GM19468 (cell line): Measurements from ENCODE around the gene FCN1.

ENCODE experiments used
- ATAC-seq: cut with Tn5 transposase; IDR thresholded peaks from one replicate; pipeline ENCODE4 v1.9.1; 2021; ENCODE audit warnings: mild to moderate bottlenecking, moderate library complexity, moderate number of reproducible peaks; ENCODE audit not compliant: unreplicated experiment; ENCODE audit errors: extremely low read depth

Gene FCN1

GRCh38 chr9:134895567-134895907 is 22.2 kb downstream of the FCN1 start:
- no peak for ATAC-seq

- no peak for ATAC-seq
Observed at GRCh38 chr9:134895097-134895496, 22.6 kb downstream of the FCN1 start.

GRCh38 chr9:134894136-134894860 is 23.4 kb downstream of the FCN1 start:
- ATAC-seq: no peak

GRCh38 chr9:134892820-134893420 is 24.8 kb downstream of the FCN1 start:
- no peak for ATAC-seq

- no peak for ATAC-seq
Observed at GRCh38 chr9:134892221-134892620, 25.5 kb downstream of the FCN1 start.

GRCh38 chr9:134891713-134892112 is 26.0 kb downstream of the FCN1 start:
- no peak for ATAC-seq

- no peak for ATAC-seq
Observed at GRCh38 chr9:134891053-134891452, 26.7 kb downstream of the FCN1 start.

GRCh38 chr9:134890155-134890495 is 27.6 kb downstream of the FCN1 start:
- no peak for ATAC-seq

GRCh38 chr9:134889386-134890154 is 28.1 kb downstream of the FCN1 start:
- no peak for ATAC-seq

- ATAC-seq: no peak
Observed at GRCh38 chr9:134888603-134889190, 29.0 kb downstream of the FCN1 start.

GRCh38 chr9:134887686-134888602 is 29.8 kb downstream of the FCN1 start:
- no peak for ATAC-seq

- no peak for ATAC-seq
Observed at GRCh38 chr9:134887219-134887618, 30.5 kb downstream of the FCN1 start.

- ATAC-seq: no peak
Observed at GRCh38 chr9:134886413-134886913, 31.2 kb downstream of the FCN1 start.

- no peak for ATAC-seq
Observed at GRCh38 chr9:134885679-134886412, 31.9 kb downstream of the FCN1 start.

GRCh38 chr9:134885001-134885678 is 32.6 kb downstream of the FCN1 start:
- no peak for ATAC-seq

- ATAC-seq: no peak
Observed at GRCh38 chr9:134884492-134884891, 33.2 kb downstream of the FCN1 start.

GRCh38 chr9:134883040-134883782 is 34.5 kb downstream of the FCN1 start:
- ATAC-seq: no peak

GRCh38 chr9:134882204-134882785 is 35.4 kb downstream of the FCN1 start:
- ATAC-seq: no peak
